ENCODE results near the gene IKBKG.

GRCh38 chrX:154547245-154548027, at the start of gene IKBKG:
- no peak for TF ChIP-seq MZF1 (tag by site-specific recombination; IDR thresholded peaks at IDR 0.05; ENCODE audit: borderline replicate concordance)
- TF ChIP-seq ZNF654 (tag by site-specific recombination; IDR thresholded peaks at IDR 0.05; ENCODE audit: low read depth), result no peak
- TF ChIP-seq ZNF24 (tag by site-specific recombination; IDR thresholded peaks at IDR 0.05), result no peak
